GM15510 (cell line): ENCODE results near the gene IQGAP2.

Experiments
- POLR2A ChIP-seq: IDR thresholded peaks from 3 replicates; pipeline ENCODE4 v1.6.1; 2011; ENCODE audit warnings: borderline replicate concordance; ENCODE audit not compliant: insufficient read length; ENCODE audit errors: extremely low read depth

Gene IQGAP2

DNA sequence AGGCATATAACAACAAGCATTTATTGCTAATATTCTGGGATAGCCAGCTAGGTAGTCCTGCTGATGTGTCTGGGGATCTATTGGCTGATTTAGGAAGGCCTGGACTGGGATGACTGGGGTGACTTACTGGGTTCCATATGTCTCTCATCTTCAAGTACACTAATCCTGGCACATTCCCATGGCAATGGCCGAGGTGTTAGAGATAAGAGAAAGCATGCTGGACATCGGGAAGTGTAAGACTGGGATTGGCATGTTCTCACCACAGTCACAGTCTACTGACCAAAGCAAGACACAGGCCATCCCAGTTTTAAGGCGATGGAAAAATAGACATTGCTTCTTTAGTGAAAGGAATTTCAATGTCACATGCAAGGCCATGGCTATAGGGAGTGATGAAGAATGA lies 342.6 kb downstream of the IQGAP2 start:
- no peak for TF ChIP-seq POLR2A

GRCh38 chr5:76746677-76747076 lies 343.6 kb downstream of the IQGAP2 start:
- TF ChIP-seq POLR2A = no peak

GRCh38 chr5:76747706-76748105 lies 344.6 kb downstream of the IQGAP2 start:
- no peak for TF ChIP-seq POLR2A

DNA sequence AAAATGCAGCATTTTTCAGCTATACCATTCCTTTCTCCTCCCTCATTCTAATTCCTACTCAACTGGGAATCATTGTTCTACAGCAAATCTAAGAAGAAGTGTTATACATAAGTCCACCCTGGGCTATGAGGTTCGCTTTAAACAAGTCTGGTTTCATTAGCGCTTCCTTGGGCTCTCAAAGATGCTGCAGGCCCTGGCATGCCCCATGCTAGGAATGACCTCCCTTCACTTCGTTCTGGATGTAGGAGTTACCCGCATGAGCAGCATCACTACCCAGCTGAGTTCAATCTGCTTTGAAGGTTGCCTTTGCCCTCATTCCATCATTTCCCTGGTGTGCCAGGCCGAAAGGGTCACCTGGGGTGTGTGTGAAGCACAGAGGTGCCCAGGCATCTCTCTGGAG lies 348.2 kb downstream of the IQGAP2 start:
- no peak for TF ChIP-seq POLR2A

GRCh38 chr5:76754668-76755078 lies 351.6 kb downstream of the IQGAP2 start:
- TF ChIP-seq POLR2A = no peak

GRCh38 chr5:76755779-76756637 lies 352.9 kb downstream of the IQGAP2 start:
- no peak for TF ChIP-seq POLR2A

DNA sequence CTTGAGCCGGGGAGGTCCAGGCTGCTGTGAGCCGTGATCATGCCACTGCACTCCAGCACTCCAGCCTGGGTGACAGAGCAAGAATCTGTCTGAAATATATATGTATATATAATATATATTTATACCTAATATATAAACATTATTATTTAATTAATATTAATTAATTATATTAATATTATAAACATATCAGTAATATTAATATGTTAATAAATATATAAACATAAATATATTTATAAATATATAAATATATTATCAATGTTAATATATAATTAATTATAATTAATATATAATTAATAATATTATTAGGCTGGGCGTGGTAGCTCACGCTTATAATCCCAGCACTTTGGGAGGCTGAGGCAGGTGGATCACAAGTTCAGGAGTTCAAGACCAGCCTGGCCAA lies 354.0 kb downstream of the IQGAP2 start:
- no peak for TF ChIP-seq POLR2A
